ENCODE data around the gene ITLN2.
"Not testable (repeated sequence)": the region's sequence is repeated elsewhere in the genome, so short reads cannot be mapped to it uniquely, and the experiment has no call there.

Gene ITLN2

DNA sequence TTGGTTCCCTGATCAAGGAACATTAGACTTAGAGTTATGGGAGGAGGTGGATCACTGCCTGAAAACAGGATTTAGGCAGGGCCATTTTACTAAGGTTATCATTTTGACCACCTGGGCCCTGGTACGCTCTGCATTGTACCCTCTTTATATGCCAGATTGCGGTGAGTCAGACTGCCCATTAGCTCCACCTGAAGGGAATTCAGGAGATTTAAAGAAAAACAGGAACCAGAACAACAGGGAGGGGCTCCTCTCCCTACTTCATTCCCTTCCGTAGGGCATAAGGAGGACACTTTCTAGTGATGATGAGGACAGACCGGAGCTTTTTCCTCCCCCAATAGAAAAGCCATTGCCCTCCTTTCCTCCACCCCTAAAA is 49.0 kb downstream of the ITLN2 start:
- DNase-seq (ENCODE audit: low read depth in 2 of 2) = no peak

DNA sequence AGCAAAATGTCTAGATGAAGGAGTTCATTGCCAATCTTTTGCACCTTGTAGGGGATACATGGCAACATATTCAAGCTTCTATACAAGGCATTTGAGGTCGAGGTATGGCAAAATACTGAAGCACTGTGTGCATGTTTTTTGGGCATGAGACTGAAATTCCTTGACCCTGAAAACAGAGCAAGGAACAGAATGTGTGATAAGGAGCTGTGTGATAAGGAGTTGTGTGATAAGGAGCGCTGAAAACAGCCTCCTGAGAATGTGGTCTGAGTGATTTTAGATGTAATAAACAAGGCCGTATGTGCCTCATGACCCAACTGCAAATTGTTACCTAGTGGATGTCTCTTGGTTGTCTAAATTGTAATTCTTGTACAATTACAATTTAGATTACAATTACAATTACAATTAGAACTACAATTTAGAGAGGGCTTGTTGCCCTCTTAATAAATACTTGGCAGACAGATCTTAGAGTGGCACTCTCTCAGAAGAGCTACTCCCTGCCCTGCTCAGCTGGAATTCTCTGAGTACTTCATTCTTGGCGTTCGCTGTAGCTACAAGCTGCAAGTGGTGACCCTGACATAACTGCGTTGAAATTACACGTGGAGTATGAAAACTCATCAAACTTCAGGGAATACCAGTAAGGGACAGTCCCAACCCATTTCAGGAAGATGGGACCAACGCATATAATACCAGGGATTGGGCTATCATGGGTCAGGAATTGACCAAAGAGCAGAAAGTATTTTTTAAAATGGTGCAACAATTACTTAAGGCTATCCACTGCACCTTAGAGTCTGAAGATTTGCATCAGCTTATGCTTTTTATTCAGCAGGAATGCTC is 49.6 kb downstream of the ITLN2 start:
- DNase-seq (ENCODE audit: low read depth in 2 of 2) = no peak

DNA sequence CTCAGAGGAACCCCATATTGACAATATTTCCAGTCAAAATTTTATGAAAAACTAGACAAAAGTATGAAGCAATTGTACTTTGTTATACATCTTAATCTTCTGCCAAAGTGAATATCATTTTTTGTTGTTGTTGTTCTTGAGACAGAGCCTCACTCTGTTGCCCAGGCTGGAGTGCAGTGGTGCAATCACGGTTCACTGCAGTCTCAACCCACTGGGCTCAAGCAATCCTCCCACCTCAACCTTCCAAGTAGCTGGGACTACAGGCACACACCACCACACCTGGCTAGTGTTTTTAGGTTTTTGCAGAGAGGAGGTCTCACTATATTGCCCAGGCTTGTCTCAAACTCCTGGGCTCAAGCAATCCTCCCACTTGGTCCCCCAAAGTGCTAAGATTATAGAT is 52.4 kb downstream of the ITLN2 start:
- DNase-seq (ENCODE audit: low read depth in 2 of 2) = not testable (repeated sequence)

GRCh38 chr1:160901768-160902167 is 52.8 kb downstream of the ITLN2 start:
- DNase-seq (ENCODE audit: low read depth in 2 of 2) = no peak

- DNase-seq (ENCODE audit: low read depth in 2 of 2) = not testable (repeated sequence)
Observed at GRCh38 chr1:160900683-160901082, 53.9 kb downstream of the ITLN2 start.

Measured in stimulated activated CD4-positive, alpha-beta T cell treated with anti-CD3 and anti-CD28 coated beads, Interleukin-4, amount 100 ng/mL, for 48 hours (primary cell).